Esophagus squamous epithelium (tissue), 4 donors: ENCODE results near the gene SLC25A29.

Source experiments
- CTCF ChIP-seq, 6 experiments: fragments of 450-650 bp in 4 of 6; fragments of 200-600 bp in 2 of 6; sonication (generic) in 2 of 6; IDR thresholded peaks; one replicate each; pipeline ENCODE4 v1.5.1; 2016 to 2019; ENCODE audit warnings: antibody characterized with exemption in 6 of 6, mild to moderate bottlenecking in 4 of 6, moderate library complexity in 4 of 6
- POLR2A ChIP-seq, 4 donors: fragments of 450-650 bp; IDR thresholded peaks; one replicate each; pipeline ENCODE4 v1.6.1; 2017; ENCODE audit warnings: antibody characterized with exemption in 4 of 4, mild to moderate bottlenecking in 4 of 4, moderate library complexity in 3 of 4

GRCh38 chr14:100279563-100279962 is 26.7 kb downstream of the SLC25A29 start:
- no peak for TF ChIP-seq POLR2A (IDR thresholded peaks at IDR 0.05)
- TF ChIP-seq CTCF (IDR thresholded peaks at IDR 0.05): no peak
